GM19467 (cell line): ENCODE data around the gene ACP7.
"Not testable (repeated sequence)": the region's sequence is repeated elsewhere in the genome, so short reads cannot be mapped to it uniquely, and the experiment has no call there.

Experiments
- ATAC-seq: cut with Tn5 transposase; IDR thresholded peaks from one replicate; pipeline ENCODE4 v1.9.1; 2021; ENCODE audit warnings: mild to moderate bottlenecking, moderate library complexity; ENCODE audit not compliant: unreplicated experiment

Gene ACP7

DNA sequence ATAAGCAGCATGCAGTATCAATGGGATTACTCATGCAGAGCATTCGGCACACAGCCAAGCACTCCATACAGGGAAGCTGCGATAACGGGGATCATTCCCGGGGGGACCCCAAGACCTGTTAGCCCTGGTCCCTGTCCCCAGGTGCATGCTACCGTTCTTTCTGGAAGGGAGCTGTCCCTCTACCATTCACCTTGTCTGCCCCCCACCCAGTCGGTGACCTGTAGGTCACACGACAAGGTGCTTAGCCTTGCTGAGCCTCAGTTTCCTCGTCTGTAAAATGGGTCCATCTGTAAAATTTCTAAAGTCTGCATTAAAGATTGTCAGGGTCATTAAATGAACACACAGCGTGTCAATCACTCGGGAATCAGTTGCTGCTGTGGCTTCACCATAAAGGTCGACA is 6.8 kb upstream of the ACP7 start:
- ATAC-seq = no peak

DNA sequence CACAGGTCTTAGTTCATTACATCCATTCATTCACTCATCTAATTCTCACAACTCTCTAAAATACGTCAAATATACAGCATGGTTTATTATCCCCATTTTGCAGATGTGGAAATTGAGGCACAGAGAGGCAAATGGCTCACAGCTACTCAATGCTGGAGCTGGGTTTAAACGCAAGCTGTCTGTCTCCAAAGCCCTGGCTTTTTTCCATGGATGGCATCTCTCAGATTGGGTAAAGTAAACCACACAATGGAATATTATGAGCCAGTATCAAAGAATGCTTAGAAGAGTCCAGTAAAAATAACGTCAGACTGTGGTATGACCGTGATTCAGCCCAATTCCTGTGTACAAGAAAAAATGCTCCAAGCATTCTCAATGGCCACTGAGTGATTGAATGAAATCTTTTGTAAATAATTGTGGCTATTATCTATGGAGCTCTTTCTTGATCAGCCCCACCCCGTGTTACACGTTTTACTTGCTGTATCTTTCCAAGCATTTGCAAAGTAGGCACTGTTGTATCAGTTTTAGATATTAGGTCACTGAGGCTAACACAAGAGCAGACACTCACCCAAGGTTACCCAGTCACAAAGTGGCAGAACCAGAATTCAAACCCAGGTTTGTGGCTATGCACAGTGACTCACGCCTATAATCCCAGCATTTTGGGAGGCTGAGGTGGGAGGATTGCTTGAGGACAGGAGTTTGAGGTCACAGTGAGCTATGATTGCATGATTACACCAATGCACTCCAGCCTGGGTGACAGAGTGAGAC is 5.5 kb upstream of the ACP7 start:
- no peak for ATAC-seq

DNA sequence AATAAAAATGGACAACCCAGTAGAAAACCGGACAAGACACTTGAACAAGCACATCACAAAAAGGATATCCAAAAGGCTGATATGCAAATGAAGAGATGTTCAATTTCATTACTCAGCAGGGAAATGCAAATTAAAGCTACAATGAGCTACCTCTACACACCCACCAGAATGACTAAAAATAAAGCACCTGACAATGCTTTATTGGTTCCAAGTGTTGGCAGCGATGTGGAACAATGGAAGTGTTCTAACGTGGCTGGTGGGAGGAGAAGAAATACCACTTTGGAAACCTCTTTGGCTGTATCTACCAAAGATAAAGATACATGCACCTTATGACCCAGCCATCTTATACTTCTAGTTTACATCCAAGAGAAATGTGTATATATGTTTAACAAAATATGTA is 3.7 kb upstream of the ACP7 start:
- ATAC-seq = no peak

DNA sequence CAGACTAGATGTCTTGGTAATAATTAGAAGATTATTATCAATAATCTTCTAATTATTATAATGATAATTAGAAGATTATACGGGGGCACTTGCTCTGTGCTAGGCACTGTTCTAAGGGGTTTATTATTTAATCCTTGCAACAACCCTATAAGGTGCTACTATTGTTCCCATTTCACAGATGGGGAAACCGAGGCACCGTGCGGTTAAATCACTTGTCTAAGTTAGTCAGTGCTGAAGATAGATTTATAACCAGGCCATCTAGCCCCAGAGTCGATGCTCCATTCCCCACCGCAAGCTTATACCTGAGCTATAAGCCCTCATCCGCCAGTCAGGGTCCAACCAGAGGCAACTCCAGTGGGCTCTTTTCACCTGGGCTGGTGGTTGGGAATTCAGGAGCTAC is 2.0 kb upstream of the ACP7 start:
- ATAC-seq = no peak

DNA sequence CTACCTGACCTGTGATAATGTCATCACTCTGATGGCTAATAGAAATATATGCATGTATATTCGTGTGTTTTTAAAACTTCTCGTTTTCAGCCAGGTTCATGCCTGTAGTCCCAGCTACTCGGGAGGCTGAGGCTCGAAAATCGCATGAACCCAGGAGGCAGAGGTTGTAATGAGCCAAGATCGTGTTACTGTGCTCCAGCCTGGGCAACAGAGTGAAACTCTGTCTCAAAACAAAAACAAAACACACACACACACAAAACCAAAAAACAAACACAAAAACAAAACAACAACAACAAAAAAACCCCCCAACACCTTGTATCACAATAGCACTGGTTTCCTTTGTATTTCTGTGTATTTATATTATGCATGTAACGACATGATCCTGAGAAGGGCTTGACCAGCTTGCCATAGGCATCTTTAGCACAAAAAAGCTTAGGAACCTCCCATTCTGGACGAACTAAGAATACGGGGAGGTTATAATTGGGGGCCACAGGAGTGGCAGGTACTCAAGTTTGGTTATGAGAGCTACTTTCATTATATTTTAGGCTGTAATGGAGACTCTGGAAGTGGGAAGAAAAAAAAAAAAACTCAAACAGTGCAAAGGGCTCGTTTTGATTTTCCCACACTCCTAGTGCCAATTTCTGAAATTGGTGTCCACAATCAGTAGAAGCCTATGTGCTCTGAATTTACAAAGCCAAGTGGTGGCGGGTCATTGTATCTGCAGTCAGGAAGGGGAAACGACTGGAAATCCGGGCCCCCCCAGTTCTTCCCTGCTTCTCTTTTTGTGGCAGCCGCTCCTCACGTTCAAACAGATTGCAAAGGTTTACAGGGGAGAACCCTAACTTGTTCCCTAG is 1.2 kb upstream of the ACP7 start:
- no peak for ATAC-seq

DNA sequence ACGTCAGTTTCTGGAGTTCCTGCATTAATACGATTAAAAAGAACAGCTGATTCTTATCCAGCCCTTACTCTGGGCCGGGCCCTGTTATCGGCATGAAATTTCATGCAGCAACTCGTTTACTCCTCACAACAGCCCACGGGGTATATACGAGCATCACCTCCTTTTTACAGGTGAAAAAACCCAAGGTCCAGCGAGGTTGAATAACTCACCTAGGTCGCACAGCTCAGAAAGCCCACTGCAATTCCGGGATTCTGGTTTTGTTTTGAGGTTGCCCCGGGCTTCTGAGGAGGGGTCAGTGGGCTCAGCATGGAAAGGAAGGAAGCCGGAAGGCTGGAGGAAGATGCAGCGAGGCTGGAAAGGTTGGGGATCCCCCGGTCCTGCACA is 577 bp upstream of the ACP7 start:
- no peak for ATAC-seq

DNA sequence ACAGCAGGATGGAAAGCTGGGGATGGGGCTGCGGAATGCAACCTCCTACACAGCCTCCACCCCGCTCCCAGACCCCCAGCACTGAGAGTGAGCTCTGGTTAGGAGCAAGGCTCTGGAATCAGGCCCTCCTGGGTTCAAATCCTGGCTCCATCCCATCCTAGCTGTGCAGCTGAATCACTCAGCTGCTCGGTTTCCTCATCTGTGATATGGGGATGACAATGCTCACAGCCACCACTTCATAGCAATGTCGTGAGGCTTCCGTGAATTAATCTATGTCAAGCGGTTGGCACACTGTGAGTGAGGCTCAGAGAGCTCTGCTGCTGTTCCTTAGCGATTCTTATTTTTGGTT is 538 bp downstream of the ACP7 start:
- ATAC-seq = no peak

DNA sequence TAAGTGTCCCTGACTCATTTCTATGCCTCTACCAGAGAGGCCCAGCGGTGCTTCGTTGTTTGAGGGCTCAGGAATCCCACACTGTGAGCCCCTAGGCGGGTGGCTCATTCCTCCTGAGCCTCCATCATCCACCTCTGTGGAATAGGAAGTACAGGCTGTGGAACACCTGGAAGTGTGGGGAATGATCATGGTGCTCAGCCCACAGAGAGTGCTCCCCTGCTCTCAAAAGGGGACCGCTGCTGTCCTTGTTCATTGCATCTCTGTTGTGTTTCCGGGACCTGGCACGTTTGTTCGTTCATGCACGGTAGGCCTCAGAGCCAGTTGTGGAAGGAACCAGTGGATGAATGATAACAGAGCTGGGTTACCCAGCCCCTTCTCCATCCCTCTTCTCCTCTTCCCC is 1.2 kb downstream of the ACP7 start:
- no peak for ATAC-seq

DNA sequence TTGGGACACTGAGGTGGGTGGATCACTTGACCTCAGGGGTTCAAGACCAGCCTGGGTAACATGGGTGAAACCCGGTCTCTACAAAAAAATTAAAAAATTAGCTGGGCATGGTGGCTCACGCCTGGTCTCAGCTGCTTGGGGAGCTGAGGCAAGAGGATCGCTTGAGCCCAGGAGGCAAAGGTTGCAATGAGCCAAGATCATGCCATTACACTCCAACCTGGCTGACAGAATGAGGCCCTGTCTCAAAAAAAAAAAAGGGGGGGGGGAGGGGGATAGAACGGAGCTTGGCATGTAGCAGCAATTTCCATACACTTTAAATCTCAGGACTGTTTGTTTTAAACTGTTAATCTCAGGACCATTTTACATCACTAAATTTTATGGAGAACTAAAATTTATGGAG is 2.2 kb downstream of the ACP7 start:
- ATAC-seq = no peak

DNA sequence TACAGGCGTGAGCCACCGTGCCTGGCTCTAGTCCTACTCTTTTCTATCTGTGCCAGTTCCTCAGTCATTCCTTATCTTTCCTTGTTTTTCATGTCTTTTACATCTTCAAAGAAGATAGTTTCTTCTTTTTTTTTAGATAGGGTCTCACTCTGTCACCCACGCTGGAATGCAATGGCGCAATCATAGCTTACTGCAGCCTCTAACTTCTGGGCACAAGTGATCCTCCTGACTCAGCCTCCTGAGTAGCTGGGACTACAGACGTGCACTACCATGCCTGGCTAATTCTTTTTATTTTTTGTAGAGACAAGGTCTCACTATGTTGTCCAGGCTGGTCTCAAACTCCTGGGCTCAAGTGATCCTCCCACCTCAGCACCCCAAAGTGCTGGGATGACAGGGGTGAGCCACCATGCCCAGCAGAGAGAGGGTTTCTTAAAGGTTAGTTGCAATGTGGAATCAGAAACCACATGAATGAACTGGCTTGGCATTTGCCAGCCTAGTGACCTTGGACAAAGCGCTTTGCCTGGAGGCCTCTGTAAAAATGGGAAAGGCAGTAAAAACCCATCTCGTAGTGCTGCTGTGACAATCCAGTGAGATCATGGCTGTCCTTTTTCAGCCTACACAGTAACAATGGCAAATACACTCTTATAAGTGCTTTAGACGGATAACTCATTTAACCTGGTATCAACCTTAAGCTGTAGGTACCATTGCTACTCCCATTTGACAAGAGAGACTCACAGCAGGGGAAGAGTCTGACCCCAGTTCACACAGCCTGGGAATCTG is 3.9 kb downstream of the ACP7 start:
- ATAC-seq = no peak

DNA sequence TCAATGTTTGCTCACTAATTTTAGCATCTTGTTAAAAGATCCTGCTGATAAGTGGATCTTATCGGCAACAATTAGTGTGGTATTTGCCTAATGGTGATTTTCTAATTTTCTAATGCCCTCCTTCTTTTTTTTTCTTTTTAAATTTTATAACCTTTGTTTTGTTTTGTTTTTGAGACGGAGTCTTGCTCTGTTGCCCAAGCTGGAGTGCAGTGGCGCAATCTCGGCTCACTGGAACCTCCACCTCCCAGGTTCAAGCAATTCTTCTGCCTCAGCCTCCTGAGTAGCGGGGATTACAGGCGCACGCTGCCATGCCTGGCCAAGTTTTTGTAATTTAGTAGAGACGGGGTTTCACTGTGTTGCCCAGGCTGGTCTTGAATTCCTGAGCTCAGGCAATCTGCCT is 5.8 kb downstream of the ACP7 start:
- ATAC-seq = not testable (repeated sequence)

DNA sequence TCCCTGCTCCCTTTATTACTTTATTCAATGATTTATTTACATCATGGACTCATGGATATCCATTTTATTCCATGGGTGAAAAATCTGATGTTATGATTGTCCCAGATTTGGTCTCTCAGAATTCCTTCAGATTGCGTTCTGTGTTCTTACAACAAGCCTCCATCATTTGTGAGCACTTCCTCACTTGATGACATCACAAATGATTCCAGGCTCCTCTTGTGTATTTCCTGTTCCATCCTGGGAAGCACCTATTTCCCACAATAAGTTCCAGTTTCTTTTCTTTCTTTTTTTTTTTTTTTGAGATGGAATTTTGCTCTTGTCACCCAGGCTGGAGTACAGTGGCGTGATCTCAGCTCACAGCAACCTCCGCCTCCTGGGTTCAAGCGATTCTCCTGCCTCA is 6.7 kb downstream of the ACP7 start:
- no peak for ATAC-seq

DNA sequence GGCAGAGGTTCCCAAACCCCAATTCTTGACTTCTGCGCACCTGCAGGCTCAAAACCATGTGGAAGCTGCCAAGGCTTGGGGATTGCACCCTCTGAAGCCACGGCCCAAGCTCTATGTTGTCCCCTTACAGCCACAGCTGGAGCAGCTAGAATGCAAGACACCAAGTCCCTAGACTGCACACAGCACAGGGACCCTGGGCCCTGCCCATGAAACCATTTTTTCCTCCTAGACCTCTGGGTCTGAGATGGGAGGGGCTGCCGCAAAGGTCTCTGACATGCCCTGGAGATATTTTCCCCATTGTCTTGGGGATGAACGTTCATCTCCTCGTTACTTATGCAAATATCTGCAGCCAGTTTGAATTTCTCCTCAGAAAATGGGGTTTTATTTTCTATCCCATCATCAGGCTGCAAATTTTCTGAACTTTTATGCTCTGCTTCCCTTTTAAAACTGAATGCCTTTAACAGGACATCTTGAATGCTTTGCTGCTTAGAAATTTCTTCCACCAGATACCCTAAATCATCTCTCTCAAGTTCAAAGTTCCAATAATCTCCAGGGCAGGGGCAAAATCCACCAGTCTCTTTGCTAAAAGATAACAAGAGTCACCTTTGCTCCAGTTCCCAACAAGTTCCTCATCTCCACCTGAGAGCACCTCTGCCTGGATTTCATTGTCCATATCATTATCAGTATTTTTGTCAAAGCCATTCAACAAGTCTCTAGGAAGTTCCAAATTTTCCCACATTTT is 11.8 kb downstream of the ACP7 start:
- ATAC-seq = not testable (repeated sequence)

DNA sequence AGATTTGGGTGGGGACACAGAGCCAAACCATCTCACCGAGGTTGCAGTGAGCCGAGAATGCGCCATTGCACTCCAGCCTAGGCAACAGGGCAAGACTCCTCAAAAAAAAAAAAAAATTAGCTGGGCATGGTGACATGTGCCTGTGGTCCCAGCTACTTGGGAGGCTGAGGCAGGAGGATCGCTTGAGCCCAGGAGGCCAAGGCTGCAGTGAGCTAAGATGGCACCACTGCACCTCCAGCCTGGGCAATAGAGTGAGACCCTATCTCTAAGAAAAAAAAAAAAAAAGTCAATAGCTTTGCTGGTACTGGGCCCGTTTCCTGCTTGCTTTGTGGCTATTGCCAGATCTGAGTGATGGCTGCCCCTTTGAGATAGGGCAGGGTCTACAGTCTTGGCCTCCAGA is 13.1 kb downstream of the ACP7 start:
- ATAC-seq = no peak

DNA sequence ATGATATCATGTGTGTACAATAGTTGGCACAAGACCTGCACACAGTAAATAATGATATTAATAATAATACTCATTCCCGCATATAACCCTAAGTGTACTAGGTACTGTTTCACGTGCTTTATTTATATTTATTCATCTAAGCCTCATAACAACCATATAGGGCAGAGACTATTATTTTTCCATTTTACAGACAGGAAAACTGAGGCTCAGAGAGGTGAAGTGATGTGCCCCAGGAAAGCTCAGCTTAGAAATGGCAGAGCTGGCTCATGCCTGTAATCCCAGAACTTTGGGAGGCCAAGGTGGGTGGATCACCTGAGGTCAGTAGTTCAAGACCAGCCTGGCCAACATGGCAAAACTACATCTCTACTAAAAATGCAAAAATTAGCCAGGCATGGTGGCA is 13.6 kb downstream of the ACP7 start:
- ATAC-seq = no peak

DNA sequence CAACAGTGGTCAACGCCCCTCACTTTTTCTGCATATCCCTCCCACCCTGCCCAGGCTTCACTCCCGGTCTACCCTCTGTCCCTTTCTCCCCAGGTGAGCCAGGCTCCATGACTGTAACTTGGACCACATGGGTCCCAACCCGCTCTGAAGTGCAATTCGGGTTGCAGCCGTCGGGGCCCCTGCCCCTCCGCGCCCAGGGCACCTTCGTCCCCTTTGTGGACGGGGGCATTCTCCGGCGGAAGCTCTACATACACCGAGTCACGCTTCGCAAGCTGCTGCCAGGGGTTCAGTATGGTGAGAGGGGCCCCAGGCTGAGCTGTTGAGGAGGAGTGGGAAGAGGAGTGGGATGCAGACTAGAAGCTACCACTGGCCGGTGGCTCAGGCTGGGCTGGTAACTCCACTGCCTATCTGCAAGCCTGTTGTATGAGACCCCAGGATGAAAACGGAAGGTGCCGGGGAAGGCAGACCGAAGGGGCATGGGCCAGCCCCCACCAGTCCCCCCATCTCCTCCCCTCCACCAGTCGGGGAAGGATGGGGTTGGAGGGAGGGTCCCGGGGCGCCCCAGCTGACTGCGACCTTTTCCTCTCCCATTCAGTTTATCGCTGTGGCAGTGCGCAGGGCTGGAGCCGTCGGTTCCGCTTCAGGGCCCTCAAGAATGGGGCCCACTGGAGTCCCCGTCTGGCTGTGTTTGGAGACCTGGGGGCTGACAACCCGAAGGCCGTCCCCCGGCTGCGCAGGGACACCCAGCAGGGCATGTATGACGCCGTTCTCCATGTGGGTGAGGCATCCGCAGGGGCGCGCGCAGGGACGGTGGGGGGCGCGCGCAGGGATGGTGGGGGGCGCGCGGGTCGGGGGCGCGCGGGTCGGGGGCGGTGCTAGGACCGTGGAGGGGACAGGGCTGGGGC is 14.4 kb downstream of the ACP7 start:
- ATAC-seq = no peak

DNA sequence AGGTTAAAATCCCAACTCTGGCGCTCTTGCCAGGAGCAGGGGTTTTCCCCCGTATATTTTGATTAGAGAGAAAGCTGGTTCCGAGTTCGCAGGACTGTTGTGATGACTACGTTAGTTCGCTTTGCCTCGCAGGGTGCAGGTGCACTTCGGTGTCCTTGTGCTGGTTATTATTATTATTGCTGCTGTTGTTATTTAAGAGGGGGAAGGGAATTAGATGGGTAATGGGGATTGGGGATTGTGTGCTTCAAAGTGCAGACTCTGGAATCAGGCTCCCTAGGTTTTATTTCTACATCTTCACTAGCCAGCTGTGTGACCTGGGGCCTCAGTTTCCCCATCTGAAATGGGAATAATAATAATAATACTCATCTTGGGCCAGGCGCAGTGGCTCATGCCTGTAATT is 15.2 kb downstream of the ACP7 start:
- ATAC-seq = no peak

DNA sequence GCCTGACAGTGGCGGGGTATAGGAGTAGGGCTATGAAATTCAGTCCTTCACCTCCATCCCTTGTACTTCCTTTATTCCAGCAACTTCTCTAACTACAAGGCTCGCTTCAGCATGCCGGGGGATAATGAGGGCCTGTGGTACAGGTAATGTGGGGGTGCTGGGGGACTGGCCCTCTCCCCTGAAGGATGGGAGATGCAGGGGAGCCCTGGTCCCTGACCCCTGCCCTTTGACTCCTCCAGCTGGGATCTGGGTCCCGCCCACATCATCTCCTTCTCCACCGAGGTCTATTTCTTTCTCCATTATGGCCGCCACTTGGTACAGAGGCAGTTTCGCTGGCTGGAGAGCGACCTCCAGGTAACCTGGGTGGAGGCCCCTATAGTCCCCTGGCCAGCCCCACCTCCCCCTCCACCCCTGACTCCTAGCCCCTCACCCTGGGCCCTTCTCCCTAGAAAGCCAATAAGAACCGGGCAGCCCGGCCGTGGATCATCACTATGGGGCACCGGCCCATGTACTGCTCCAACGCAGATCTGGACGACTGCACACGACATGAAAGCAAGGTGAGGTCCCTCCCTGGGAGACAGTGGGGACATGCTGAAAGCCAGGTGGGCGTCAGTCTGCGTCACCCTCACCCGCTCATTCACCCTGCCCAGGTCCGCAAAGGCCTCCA is 16.5 kb downstream of the ACP7 start:
- no peak for ATAC-seq

DNA sequence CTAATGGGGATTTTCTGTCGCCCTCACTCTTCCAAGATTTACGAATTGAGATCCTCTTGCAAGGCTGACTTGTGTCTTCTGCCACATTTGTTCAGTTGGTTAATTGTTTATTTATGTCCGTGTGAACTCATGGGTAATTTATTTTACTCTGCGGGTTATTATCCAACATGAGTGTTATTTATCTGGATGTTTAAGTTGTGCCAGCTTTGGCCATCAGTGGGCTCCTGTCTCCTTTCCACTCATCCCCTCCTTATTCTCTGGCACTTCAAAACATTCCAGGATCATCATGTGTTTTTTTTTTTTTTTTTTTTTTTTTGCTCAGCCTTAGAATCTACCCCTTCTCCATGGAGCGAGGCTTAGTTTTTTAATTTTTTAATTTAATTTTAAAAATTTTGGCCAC is 19.0 kb downstream of the ACP7 start:
- no peak for ATAC-seq

DNA sequence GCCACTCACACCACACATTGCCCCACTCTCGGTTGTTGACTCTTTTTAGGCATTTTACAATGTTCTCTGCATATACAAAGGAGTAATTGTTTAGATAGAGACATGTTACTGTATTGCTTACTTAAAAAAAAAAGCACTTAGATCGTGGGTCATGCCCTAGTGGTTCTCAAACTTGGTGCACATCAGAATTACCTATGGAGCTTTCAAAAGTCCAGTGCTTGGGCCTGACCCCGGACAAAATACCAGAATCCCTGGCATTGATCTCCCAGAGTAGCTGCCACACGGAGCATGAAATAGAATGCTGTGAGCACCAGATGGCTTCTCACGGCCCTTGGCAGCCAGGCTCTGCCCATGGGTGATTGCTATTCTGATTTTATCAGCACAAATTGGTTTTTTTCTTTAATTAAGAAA is 20.0 kb downstream of the ACP7 start:
- no peak for ATAC-seq
